Astrocyte of the cerebellum (primary cell): Measurements from ENCODE around the gene PIK3R3.
"Not testable (repeated sequence)": the region's sequence is repeated elsewhere in the genome, so short reads cannot be mapped to it uniquely, and the experiment has no call there.

Source experiments
- DNase-seq: peaks from one replicate; pipeline ENCODE4 v3.0.0-alpha.2; 2011; ENCODE audit warnings: low read depth
- H3K4me3 ChIP-seq: 2 replicates; pipeline ENCODE4 v1.5.1; 2011; ENCODE audit warnings: mild to moderate bottlenecking, low read depth, low read length, moderate library complexity
- CTCF ChIP-seq: IDR thresholded peaks from 2 replicates; pipeline ENCODE4 v1.5.1; 2012; ENCODE audit warnings: low read length, low read depth, moderate library complexity, mild to moderate bottlenecking; ENCODE audit errors: missing control alignments
- in situ Hi-C: cut with HindIII; loops from 2 replicates; pipeline ENCODE4 v1.10.0; 2017; ENCODE audit warnings: low sequenced_read_pairs

PIK3R3 gene

GRCh38 chr1:46097149-46097472 is 35.3 kb downstream of the PIK3R3 start:
- DNase-seq, result no peak
- no peak for TF ChIP-seq CTCF
- H3K4me3 ChIP-seq, result no peak overlapping the region
- in situ Hi-C loops, result no loop called here

GRCh38 chr1:46096269-46097148 is 35.9 kb downstream of the PIK3R3 start:
- H3K4me3 ChIP-seq, result no peak overlapping the region
- TF ChIP-seq CTCF, result no peak
- in situ Hi-C loops, result no loop called here
- no peak for DNase-seq

GRCh38 chr1:46095110-46095509 is 37.3 kb downstream of the PIK3R3 start:
- in situ Hi-C loops, DNase-seq, H3K4me3 ChIP-seq: not testable (repeated sequence)

- H3K4me3 ChIP-seq, result no peak overlapping the region
- in situ Hi-C loops, result no loop called here
- DNase-seq, result no peak
- TF ChIP-seq CTCF, result no peak
These were observed 37.9 kb downstream of the PIK3R3 start for GRCh38 chr1:46094471-46095005.

- DNase-seq, H3K4me3 ChIP-seq, in situ Hi-C loops: not testable (repeated sequence)
These were observed 38.6 kb downstream of the PIK3R3 start for GRCh38 chr1:46093832-46094231.

- in situ Hi-C loops, result no loop called here
- TF ChIP-seq CTCF, result no peak
- no peak overlapping the region for H3K4me3 ChIP-seq
- no peak for DNase-seq
These were observed 44.5 kb downstream of the PIK3R3 start for GRCh38 chr1:46087891-46088290.

- in situ Hi-C loops, result no loop called here
- DNase-seq, result no peak
- H3K4me3 ChIP-seq, result no peak overlapping the region
- no peak for TF ChIP-seq CTCF
These were observed 45.9 kb downstream of the PIK3R3 start for GRCh38 chr1:46086576-46086975.
